ENCODE data around the gene CKLF.
"Not testable (repeated sequence)": the region's sequence is repeated elsewhere in the genome, so short reads cannot be mapped to it uniquely, and the experiment has no call there.

The CKLF gene

GRCh38 chr16:66543541-66543940 is 8.8 kb upstream of the CKLF start:
- DNase-seq: no peak

DNA sequence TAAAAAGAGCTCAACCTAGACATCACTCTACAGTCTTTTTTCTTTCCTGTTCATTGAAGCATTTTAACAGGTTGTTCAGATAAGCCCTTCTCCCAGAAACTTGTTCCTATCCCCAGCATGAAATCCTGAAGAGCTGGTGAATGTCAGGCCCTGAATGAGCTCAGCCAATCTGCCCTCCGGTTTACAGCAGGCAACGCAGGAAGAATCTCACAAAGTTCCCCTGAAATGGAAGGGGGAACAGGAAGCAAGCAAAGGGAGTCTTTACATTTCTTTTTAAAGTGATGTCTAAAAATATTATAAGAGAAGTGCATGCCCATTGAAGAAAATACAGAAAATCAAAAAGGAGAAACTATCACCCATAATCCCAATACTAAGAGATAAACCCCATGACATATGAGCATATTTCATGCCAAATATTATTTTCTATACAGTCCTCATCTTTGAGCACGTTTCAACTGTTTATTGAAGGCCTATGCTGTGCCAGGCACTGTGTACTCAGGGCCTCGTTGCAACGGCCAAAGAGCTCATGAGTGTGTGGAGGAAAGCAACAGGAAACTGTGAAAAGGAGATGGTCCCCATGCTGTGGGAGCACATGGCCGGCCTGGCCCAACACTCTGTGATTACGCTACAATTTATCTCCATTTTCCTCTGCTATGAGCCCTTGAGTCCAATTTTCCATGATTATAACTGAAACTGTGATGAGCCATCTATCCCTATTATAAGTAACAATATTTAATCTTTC is 8.2 kb upstream of the CKLF start:
- DNase-seq: no peak

DNA sequence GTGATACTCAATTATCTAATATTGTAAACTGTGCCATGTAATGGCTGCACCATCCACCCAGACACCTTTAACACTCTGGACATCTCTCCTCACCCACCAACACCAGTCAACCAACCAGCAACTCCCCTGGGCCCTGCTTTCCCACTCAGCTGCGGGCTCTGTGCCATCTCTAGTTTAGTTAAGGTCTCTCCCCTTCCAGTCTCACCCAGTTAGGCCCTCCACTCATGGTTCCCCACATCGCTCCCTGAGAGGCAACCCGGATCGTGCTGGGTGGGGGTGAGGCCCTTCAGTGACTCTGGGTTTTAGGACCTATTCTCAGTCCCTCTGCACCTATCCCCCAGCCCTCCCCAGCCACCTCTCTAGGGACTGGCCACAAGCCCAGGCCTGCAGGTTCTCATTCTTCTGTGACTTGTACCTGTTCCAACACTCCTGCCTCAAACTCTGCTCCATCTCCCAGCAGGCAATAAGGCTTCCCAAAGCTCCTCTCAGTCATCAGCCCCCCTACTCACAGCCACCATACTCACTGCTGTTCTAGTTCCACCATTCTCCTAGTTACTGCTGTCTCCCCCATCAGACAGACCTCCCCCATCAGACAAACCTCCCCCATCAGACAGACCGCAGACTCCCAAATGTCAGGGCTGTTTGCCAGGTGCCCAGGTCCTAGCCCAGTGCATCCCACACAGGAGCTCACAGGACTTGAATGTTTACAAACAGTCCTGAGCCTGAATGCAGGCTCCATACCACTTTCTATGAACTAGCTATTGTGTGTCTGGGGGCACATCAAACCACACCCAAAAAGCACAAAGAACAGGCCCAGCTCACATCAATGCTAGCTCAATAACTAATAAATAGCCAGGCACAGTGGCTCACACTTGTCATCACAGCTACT is 5.0 kb upstream of the CKLF start:
- DNase-seq: no peak

- no peak for DNase-seq
These were observed 4.3 kb upstream of the CKLF start for GRCh38 chr16:66548068-66548467.

- DNase-seq: no peak
These were observed 3.5 kb upstream of the CKLF start for GRCh38 chr16:66548868-66549267.

GRCh38 chr16:66549284-66550131 is 2.9 kb upstream of the CKLF start, which contains the start of gene TK2:
Gene TK2, minus strand, starts transcription at chr16:66550122. Its CDS starts 61 bp downstream, at chr16:66550061.
- DNase-seq: peak; percentile 74

DNA sequence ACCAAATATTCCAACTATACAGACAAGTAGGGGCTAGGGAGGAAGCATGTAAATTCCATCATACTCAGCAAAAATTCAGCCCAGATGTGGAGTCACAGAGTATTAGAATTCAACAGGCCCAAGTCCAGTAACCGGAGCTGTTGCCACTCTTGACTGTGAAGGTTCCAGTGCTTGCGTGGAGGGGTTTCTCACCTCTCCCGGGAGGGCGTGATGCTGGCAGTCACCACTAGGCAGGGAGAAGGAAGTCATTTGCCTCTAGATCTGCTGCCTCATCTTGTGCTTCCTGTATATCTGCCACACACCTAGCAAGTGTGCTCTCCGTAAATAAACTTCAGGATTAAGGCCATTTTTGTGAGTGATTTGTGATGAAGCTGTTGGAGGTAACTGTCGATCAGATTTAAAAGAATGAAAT is 1.0 kb upstream of the CKLF start:
- peak; percentile 52 for DNase-seq

GRCh38 chr16:66551788-66552285 is 539 bp upstream of the CKLF start:
- peak; percentile 15 for DNase-seq

DNA sequence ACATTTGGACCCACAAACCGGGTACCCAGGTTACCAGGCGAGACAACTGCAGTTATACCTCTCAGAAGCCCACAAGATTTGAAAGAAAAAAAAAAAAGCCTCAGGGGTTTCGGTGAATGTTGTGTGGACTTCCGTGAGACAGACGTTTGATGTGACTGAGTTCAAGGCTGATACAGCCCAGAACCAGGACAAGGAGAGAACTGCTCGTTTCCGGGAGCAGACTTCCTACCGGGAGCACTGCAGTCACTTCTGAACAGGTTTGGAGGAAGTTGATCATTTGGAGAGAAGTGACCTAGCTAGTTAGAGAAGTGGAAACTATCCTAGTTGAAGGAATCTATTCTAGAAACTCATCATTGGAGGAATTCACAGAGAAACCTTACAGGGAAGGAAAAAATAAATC is 847 bp downstream of the CKLF start:
- peak; percentile 19 for DNase-seq

- DNase-seq: no peak
These were observed 1.6 kb downstream of the CKLF start for GRCh38 chr16:66554021-66554420.

DNA sequence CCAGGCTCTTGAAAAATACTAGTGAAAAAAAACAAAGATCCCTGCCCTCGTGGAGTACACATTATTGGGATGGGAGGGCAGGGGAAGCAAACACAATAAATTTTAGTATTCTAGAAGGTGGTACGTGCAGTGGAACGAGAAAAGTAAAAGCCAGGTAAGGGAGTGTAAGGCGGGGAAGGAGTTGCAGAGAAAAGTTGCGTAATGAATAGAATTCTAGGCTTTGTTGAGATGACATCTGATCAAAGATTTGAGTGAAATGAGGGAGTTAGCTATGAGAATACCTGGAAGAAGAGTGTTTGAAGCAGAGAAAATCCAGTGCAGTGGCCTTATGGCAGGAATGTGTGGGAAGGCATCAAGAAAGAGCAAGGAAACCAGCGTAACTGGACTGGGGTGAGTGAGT is 2.1 kb downstream of the CKLF start:
- no peak for DNase-seq

DNA sequence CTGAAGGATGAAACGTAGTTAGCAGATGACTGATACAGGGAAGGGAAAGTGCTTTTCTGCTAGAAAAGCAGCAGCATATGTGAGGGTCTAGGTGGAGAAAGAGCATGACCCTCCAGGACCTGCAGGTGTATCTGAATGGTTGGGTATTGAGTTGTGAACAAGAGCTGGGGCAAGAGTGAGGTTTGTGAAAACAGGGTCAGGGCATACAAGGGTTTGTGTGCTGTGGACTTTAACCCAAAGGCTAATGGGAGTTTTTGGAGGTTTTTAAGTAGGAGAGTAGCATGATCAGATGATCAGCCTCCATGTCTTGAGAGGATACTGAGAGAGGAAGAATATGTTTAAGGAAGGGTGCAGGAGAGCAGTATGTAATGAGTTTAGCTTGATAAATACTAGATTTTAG is 7.7 kb downstream of the CKLF start:
- DNase-seq: no peak

DNA sequence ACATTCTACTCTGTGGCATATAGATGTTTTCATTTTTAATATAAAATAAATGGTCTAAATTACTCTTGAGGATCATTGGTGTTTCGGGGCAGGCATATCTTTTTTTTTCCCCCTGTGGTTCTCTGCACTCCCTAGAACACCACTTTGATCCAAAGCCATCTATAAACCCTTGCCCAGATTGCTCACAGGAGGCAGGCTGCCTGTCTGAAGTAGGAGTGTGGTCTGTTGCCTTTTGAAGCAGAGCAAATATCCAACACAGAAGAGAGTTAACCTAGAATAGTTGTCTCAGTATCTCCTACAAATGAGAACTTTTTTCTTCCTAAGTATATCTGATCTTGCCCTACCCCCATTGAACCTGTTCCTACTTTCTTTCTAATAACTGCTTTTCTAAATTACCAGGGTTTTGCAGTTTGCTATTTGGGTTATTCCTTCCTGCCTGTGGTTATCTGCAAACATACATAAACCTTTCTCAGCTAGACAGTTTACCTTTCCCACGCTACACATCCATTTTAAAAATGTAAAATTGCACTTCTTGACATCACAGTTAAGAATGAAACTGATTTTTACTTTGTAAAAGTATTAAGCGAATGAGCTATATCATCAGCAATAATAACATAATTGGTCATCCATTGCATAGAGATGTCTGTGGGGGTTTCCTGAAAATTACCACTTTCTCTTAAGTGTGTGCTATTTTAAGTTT is 9.2 kb downstream of the CKLF start:
- DNase-seq: no peak

- DNase-seq: no peak
These were observed 10.0 kb downstream of the CKLF start for GRCh38 chr16:66562409-66562808.

GRCh38 chr16:66562986-66563385 is 10.6 kb downstream of the CKLF start:
- DNase-seq: no peak

DNA sequence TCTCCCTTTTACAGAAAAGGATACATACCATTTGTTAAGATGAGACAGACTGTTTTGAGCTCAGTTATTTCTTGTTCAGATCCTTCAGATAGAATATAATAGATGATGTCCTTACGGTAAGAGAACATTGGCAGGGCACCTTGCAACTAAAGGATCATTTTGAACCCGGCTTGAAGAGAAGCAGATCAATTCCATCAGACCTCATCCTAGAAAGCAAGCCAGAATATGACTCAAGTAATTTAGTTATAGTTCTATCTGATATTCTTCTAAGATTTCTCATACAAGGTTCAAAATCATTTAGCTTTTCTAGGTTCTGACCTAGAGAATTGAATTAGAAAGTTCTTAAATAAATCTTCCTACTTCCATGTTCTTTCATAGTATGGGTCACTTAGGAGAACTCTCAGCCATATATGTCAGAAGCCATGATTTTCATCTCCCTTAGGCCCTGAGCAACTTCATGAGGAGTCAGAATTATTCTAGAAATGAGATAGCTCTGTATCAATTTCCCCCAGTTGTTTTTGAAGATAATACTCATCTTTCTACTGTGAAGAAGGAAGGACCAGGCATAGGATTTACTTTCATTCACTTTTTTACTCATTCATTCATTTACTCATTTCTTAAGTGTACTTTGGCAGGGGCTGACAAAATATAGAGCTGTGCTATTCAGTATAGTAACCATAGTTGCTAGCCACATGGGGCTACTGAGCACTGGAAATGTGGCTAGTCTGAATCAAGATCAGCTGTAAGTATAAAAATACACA is 11.4 kb downstream of the CKLF start:
- DNase-seq: no peak

GRCh38 chr16:66566051-66566901 is 13.9 kb downstream of the CKLF start, which contains the start of gene CMTM1:
Gene CMTM1, plus strand, starts transcription at chr16:66566439. Its CDS starts 75 bp downstream, at chr16:66566514.
- DNase-seq: no peak

DNA sequence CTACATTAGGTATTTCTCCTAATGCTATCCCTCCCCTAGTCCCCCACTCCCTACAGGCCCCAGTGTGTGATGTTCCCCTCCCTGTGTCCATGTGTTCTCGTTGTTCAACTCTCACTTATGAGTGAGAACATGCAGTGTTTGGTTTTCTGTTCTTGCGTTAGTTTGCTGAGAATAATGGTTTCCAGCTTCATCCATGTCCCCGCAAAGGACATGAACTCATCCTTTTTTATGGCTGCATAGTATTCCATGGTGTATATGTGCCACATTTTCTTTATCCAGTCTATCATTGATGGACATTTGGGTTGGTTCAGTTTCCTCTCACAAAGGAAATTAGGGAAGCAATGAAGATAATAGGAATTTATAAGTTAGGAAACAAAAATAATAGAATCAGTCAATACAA is 14.9 kb downstream of the CKLF start:
- DNase-seq: not testable (repeated sequence)

- peak; percentile 46 for DNase-seq
These were observed 16.0 kb downstream of the CKLF start for GRCh38 chr16:66568355-66568754.

- DNase-seq: peak; percentile 53
These were observed 16.8 kb downstream of the CKLF start for GRCh38 chr16:66569131-66569530.

Measured in EL (cell line).